Measurements from ENCODE around the gene ETS1.

DNA sequence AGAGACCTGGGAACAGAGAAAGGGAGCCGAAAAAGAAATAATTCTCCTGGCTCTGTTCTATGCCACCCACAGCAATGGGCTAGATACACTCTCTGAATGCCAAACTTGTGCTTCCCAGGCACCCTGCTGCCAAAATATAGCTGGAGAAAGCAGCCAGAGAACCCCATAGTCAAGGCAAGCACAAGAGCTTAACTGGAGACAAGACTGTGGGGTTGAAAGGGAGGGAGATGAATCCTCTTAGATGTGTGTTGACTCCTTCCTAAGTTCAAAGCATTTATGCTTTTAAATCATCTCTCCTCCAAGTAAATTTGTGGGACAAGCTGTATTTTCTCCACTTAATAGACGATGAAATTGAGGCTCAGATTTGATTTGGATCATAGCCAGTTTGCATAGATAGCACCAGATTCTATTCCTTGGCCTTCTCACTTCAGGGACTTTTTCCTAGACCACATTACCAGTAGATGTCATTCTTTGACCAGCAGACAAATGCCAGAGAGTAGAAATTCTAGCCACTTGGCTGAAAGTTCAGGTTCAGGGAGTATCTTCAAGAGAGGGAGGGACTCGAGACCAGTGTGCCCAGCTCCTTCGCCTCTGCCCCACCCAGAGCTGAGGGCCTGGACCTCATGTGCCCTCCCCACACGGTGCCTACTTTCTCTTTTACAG, 16.5 kb upstream of the ETS1 start:
- no peak for TF ChIP-seq EP300 (IDR thresholded peaks at IDR 0.05)
- no peak for TF ChIP-seq MAFK (IDR thresholded peaks at IDR 0.05; ENCODE audit: partially characterized antibody)

Data from A549 (cell line).